Stimulated activated naive CD4-positive, alpha-beta T cell (primary cell): Measurements from ENCODE around the gene MGLL.

Source experiments
- DNase-seq, 6 experiments: peaks; one replicate each; lab custom pipeline; 2025; lab: John Stamatoyannopoulos, UW

MGLL gene

DNA sequence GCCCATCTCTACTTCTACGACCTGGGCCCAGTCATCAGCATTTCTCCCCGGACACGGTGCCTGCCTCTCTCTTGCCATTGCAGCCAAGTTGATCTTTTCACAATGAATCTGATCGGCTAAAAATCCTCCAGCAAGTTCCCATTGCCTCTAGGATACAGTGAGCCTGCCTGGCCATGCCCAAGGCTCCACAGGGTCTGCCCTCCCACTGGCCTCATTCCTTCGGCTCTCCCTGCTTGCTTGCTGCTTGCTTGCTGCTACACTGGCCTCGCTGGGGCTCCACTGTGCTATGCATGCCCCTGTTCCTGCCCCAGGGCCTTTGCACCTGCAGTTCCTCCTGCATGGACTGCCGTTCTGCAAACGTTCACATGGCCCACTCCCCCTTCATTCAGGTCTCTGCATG lies 147.5 kb downstream of the MGLL start:
- no peak for DNase-seq

DNA sequence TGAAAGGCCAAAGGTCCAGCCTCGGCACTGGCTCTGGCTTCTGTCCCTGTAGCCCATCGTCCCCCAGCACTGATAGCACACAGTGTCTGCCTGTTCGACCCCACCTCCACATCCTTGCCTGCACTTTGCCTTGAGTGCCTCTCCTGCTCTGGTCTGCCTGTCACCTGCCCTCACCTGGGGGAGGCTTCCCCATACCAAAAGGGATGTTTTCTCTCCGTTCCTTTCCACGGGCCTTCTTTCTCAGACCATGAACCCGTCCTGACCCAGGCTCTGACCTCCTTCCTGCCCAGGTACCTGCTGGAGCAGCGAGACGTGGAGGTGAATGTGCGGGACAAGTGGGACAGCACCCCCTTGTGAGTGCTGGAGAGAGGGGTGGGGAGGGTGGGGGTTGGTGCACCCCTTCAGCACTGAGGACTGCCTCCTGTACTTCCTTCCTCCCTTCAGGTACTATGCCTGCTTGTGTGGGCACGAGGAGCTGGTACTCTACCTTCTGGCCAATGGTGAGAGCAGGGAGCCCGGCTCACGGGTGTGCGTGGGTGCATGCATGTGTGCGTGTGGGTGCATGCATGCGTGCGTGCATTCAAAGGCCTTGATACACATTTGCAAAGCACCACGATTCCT lies 148.1 kb downstream of the MGLL start:
- DNase-seq, result peak in 3 of 6 experiments; percentile 17 to 42 (median 24)

DNA sequence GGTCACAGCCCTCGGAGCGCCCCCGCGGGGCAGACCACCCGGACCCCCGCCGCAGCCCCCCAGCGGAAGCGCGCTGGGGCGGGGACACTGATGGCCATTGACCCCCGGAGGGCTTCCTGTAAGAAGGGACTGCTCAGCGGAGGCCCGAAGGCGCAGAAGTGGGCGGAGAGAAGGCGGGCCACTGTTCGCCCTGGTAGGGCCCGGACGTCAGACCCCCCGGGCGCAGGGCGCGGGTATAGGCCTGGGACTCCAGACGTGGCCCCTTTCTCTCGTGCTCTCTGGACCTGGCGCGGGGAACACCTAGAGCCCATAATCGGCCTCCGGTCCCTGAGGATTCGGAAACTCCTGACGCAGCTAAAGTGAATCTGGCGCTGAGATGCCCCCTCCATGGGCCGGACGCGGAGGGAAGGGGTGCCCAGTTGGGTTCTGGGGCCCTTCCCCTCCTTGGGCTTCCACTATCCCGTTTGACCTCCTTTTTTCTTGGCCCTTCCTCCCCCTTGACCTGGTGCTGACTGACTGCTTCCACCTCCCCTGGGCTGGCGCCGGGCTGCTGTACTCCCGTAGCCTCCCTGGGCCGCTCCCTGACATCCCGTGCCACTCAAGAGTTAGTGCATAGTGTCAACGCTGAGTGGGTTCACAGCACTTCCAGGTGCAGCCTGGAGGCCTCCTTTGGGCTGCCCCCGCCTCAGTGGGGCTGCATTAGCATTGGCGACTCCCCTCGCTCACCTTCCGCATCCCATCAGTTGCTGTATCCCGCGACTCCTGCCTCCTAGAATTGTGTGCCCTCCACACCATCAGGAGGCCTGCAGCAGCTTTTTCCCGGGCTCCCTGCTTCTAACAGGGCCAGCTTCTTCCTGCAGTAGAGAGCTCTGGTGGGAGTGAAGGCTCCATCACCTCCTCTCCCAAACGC lies 148.9 kb downstream of the MGLL start:
- peak in 4 of 6 experiments; percentile 31 to 79 (median 62) for DNase-seq

DNA sequence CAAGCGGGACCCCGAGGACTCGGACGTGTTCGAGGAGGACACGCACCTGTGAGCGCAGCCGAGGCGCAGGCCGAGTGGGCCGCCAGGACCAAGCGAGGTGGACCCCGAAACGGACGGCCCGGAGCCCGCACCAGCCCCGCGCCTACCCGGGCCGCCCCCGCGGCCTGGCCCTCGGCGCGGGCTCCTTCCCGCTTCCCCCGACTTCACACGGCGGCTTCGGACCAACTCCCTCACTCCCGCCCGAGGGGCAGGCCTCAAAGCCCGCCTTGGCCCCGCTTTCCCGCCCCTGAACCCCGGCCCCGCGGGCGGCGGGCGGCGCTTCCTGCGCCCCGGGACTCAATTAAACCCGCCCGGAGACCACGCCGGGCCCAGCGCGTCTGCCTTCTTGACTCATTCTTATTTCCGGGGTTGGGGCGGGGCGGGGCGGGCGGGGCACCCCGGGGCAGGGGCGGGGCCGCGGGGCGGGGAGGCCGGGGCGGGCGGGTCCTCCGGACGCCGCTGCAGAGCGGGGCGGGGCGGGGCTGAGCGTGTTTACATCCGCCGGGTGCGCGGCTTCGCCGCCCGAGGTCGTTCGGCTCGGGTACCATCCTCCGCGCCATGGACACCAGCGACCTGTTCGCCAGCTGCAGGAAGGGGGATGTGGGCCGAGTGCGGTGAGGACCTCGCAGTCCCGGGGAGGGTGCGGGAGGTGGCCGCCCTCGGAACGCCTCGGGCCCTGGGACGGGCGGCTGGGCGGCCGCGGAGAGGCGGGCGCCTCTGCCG lies 149.7 kb downstream of the MGLL start, which contains the start of gene ABTB1:
ABTB1 (plus strand) TSS at position 524 of the 762 bp plus-strand sequence; CDS start at position 598, 74 bp downstream.
- peak; percentile 81 to 88 (median 84) for DNase-seq

DNA sequence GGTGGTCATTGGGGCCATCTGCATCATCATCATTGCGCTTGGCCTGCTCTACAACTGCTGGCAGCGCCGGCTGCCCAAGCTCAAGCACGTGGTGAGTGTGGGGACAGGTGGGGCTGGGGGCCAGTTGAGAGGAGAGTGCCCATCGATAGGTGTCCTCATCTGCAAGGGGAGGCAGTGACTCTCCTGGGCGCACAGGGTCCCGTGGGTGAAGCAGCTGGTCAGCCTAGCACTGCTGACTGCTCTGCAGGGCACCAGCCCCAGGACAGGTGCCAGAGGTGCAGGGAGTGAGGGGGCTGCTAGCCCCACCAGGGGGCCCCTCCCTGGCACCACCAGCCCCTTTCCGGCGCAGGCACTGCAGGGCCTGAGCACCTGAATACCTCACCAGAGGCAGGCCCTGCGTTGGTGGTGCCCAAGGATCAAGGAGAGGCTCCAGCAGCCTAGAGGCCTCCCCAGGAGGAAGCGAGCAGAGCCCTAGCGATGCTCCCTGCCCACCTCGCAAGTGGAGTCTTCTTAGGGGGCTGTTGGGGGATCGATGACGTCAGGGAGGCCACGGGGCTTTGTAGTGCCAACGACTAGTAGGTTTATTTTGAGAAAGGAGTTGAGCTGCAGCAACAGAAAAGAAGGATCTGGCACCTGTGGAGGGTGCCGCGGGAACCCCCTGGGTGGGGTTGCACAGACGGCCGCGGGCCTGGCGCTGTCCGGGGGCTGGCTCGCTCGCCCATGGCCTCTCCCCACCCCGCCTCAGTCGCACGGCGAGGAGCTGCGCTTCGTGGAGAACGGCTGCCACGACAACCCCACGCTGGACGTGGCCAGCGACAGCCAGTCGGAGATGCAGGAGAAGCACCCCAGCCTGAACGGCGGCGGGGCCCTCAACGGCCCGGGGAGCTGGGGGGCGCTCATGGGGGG lies 150.5 kb downstream of the MGLL start:
- peak in 4 of 6 experiments; percentile 29 to 80 (median 44) for DNase-seq

DNA sequence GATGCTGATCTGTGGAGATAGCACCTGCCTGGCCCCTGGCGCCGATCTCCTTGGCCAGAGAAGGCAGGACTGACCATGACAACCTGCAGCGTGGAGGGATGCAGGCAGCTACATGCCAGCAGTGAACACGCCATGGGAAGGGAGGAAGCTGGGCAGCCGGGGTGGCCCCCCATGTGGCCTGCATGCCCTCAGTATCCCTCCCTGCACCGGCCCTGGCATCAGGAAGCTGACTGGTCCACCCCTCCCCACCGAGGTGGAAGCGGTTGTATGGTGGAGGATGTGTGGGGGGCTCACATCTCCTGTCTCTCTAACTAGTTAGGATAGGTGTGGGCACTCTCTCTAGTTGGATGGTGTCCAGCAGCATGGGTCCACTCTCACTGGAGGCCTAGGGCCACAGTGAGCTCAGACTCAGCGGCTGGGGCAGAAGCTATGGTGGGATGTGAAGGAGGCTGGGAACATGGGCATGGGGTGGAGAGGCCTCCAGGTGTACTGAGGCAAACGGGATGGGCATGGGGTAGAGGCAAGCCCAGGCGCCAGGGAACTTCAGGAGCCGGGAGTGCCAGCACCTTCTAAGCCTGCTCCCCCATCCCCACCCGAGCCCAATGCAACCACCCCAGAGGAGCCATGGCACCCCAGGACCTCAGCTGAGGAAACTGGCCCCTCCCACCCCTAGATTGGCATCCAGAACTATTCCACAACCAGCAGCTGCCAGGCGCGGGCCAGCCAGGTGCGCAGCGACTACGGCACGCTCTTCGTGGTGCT lies 151.4 kb downstream of the MGLL start:
- DNase-seq, result no peak

DNA sequence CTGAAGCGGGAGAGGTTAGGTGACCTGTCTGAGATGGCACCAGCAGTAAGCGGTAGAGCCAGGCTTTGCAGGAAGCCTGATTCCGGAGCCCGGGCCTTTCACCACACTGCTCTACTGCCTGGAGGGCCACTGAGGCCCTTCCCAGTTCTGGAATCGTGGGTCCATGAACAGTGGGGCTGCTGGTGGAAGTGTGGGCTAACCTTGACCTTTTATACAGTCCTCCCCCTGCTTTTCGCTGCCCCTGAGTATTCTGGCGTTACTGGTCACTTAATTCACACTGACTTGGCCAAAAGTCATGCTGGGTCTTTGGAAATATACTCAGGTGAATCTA lies 152.1 kb downstream of the MGLL start:
- no peak for DNase-seq

DNA sequence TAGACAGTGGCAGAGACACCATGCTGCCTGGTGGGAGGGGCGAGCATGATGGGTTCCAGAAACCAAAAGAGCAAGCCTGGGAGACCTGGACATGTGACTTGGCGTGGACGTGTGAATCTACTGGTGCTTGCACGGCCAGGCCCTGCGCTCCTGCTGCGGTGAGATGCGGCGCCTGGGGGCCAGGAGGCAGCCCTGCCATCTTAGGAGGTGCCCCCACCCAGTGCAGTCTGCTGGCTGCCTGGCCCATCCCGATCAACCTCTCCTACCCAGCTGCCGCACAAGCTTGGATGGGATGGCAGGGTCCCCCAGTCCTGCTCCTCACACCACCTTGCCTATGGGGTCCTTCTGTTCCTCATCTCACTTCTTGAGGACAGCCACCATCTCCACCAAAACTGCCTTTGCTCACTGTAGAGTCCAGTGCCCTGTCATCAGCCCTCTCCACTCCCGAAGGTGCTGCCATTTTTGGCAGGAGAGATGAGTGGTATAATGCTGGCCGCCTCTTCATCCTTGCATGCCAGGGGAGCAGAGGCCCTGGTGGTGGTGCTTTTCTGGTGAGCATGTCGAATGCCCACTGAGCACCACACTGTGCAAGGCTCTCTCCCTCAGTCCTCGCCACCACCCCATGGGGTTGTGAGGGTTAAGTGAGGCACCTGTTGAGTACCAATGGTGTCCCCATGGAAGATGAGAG lies 152.6 kb downstream of the MGLL start:
- DNase-seq, result no peak

DNA sequence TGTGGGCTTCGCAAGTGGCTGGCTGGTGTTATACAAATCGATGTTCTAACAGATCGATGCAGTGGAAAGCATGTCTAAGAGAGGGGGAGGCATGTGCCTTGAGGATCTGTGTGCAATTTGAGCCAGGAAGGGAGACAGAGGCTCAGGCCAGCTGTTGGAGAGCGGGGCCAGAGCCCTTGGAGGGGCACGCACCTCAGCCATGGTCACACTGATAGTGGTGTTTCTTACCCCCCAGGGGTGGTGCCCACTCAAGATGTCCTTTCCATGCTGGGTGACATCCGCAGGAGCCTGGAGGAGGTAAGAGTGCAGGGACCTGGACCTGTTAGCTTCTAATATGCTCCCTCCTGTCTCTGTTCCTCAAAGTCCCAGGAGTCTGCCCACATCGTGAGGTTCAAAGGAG lies 153.4 kb downstream of the MGLL start:
- no peak for DNase-seq

DNA sequence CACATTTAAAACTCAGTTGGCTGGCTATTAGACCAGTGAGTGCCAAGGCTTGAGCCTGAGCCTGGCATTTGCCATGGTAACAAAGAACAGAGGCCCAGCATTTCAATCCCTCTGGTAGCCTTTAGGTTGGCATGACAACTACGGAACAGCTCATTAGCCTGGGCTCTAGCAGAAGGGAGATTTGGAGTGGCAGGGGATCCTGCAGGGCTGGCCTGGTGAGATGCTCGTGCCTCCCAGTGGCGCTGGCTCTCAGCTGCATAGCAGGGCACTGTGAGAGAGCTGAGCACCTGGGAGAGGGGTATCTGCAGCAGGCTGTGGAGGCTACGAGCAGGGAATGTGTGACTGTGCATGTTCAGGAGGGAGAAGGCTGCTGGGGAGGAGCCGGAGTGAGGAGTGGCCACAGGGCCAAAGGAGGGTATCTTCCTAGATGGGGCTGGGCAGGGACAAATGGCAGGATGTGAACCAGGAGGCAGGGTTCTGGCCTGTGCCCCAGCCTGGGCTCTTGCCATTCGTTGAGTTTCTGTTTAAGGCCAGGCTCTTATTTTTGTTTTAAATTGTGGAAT lies 155.1 kb downstream of the MGLL start:
- DNase-seq, result no peak

DNA sequence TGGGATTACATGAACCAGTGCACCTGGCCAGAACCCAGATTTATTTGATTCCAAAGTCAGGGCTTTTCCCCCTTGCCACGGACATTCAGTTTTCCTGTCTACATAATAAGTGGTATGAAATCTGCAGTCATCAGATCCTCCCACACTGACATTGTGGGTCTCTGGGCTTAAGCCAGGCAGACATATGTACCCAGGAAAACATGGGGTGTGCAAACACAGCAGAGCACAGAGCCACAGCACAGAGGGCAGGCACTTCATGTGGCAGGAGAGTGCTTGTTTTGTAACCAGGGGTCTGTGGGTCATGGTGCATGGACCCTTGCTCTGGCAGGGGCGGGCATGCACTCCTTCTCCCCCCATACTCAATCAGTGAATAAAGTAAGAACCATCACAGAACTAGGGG lies 155.6 kb downstream of the MGLL start:
- DNase-seq, result no peak

DNA sequence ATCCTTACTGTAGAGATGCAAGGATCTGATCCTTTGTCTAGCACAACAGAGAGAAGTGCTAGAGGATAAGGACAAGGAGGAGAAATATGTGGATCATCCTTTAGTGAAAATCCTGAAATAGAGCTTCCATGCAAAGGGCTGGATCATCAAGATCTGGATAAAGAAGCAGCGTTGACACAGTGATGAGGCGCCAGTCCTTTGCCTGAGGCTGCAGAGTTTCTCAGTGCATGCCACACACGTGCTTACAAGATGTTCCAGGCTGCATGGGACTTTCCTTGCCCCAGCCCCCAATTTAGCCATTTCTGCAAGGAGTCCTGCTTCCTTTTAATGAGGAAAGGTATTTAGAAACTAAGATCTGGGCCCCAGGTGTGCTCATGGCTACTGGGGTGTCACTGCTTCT lies 156.7 kb downstream of the MGLL start:
- no peak for DNase-seq

DNA sequence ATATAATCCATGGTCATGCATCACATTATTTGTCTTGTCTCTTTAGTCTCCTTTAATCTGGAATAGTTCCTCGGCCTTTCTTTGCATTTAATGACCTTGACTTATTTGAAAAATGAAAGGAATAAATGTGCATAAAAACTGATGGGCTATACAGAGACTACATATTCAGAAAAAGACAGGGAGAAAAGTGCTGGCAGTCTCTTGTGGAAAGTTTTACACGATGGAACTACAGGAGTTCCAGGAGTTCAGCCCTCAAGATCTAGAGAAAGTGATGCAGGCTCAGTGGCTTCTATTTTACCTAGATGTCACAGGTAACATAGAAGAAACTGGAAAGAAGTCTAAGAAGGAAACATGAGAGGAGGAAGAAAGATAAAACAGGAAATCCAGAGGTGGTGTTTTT lies 157.2 kb downstream of the MGLL start:
- DNase-seq, result no peak

DNA sequence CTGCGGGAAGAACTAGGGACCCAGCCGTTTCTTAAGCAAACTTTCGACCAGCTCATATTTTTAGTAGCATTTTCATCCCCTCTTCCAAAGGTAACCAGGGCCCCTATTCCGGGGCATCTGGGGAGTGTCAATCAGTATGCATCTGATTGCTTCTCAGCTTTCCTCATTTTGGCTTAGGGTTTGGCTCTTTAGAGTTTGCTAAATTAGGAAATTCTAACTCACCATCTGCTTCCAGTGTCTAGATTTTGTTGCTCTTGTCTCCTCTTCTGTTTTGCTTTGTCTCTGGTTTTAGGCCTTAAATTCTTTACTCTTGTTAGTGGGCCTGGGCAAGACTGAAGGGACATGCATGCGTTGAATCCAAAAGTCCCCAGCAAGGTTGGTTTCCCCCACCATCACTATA lies 159.2 kb downstream of the MGLL start:
- DNase-seq, result no peak

DNA sequence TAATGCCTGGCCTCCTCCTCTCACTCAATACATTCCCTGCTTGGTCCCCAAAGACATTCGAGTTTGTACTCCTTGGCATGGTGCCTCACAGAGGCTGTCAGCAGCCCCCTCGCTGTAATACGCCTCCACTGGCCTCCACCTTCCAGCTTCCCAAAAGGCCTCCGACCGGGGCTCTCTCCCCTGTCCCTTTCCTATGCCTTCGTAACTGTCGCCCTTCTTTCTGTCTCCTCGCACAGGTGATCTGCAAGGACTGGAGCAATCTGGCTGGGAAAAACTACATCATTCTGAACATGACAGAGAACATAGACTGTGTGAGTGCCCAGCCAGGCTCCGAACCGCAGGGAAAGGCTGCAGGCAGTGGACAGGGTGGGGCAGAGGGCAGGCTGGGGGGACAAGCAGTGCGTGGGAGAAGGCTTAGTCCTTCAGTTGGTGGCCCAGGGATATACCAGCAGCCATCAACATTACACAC lies 160.3 kb downstream of the MGLL start:
- DNase-seq, result no peak

DNA sequence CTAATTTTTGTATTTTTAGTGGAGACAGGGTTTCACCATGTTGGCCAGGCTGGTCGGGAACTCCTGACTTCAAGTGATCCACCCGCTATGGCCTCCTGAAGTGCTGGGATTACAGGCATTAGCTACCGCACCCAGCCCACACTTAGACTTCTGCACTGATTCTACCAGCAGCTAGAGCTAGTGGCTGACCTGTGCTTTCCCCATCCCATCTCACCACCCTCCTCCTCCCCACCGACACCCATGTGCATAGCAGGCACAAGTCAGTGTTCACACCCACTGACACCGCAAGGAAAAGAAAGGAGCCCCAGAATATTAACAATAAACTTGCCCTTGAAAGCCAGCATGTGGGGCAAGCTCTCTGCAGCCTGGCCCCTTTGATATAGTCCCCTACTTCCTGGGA lies 160.7 kb downstream of the MGLL start:
- no peak for DNase-seq

DNA sequence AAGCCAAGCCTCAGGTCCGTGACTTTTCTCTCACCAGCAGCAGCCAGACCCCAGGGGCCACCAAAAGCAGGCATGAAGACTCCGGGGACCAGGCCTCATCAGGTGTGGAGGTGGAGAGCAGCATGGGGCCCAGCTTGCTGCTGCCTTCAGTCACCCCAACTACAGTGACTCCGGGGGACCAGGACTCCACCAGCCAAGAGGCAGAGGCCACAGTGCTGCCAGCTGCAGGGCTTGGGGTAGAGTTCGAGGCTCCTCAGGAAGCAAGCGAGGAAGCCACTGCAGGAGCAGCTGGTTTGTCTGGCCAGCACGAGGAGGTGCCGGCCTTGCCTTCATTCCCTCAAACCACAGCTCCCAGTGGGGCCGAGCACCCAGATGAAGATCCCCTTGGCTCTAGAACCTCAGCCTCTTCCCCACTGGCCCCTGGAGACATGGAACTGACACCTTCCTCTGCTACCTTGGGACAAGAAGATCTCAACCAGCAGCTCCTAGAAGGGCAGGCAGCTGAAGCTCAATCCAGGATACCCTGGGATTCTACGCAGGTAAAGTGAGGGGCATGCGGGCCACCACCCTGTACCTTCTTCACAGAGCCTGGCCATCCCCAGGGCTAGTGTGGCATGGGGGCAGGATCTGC lies 161.6 kb downstream of the MGLL start:
- DNase-seq, result no peak

DNA sequence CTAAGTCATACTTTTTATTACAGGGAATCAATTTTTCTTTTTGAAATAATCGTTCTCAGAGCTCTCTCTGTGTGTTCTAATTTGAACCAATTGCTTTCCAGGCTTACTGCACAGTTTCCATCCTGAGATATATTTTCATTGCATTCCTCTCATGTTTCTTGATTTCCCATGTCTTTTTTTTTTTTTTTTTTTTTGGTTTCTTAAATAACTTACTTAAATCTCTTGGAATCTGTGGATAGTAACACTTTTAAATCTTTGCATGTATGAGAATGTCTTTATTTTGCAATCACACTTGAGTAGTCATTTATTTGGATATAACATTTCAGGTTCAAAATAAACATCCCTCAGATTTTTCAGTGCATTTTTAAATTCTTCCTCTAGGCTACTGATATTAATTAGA lies 164.1 kb downstream of the MGLL start:
- no peak for DNase-seq

DNA sequence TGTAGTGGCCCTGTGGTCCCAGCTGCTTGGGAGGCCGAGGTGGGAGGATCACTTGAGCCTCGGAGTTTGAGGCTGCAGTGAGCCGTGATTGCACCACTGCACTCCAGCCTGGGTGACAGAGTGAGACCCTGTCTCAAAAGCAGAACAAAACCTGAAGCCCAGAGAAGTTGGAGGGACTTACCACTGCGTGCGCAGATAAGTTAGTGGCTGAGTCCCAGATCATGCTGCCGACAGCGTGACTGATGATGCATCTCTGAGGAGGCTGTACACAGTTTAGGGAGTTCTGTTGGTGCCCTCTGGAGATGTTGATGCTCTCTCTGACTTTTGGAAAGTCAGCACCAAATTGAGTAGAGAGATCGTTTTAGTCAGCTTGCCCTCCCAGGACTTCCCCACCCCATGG lies 165.4 kb downstream of the MGLL start:
- no peak for DNase-seq
